ENCODE data around the gene PSMB3. TPM values are rescaled to one million over a fixed set of nuclear protein-coding genes. Genes with fewer than 3 reads are reported as not detected.
A peak's percentile ranks its signal among the peaks of the same experiment; 100 is the strongest.

PSMB3 gene
- total and polyA plus RNA-seq, 9 of the 15 experiments (the other 6 are each of a cell fraction or from before 2014, with no cell fraction given) = 460 to 2,775 (median 574) TPM

- TF ChIP-seq, protein P1, sequence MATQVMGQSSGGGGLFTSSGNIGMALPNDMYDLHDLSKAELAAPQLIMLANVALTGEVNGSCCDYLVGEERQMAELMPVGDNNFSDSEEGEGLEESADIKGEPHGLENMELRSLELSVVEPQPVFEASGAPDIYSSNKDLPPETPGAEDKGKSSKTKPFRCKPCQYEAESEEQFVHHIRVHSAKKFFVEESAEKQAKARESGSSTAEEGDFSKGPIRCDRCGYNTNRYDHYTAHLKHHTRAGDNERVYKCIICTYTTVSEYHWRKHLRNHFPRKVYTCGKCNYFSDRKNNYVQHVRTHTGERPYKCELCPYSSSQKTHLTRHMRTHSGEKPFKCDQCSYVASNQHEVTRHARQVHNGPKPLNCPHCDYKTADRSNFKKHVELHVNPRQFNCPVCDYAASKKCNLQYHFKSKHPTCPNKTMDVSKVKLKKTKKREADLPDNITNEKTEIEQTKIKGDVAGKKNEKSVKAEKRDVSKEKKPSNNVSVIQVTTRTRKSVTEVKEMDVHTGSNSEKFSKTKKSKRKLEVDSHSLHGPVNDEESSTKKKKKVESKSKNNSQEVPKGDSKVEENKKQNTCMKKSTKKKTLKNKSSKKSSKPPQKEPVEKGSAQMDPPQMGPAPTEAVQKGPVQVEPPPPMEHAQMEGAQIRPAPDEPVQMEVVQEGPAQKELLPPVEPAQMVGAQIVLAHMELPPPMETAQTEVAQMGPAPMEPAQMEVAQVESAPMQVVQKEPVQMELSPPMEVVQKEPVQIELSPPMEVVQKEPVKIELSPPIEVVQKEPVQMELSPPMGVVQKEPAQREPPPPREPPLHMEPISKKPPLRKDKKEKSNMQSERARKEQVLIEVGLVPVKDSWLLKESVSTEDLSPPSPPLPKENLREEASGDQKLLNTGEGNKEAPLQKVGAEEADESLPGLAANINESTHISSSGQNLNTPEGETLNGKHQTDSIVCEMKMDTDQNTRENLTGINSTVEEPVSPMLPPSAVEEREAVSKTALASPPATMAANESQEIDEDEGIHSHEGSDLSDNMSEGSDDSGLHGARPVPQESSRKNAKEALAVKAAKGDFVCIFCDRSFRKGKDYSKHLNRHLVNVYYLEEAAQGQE (IDR thresholded peaks at IDR 0.05; ENCODE audit: borderline replicate concordance) = peak; percentile 28; the same call in 1 of the 2 replicates
- TF ChIP-seq, protein P1 (CRISPR knock-in tag; IDR thresholded peaks at IDR 0.05; ENCODE audit: low read depth) = no peak
- TF ChIP-seq ZNF431 (CRISPR knock-in tag; IDR thresholded peaks at IDR 0.05) (no peak), LARP7 (IDR thresholded peaks at IDR 0.05) (no peak), U2AF2 (optimal IDR thresholded peaks at IDR 0.05; ENCODE audit: low read depth, low read length) (no peak), NKRF (IDR thresholded peaks at IDR 0.05; ENCODE audit: borderline replicate concordance) (no peak), PTRF (tag; IDR thresholded peaks at IDR 0.05) (no peak), MITF (IDR thresholded peaks at IDR 0.05) (0 out of 2 replicates have a peak, but pooled peaks have one; percentile 7), SMAD4 (CRISPR knock-in tag; conservative IDR thresholded peaks at IDR 0.05) (peak; percentile 38; the same call in 1 of the 2 replicates)
- TF ChIP-seq, protein P2, sequence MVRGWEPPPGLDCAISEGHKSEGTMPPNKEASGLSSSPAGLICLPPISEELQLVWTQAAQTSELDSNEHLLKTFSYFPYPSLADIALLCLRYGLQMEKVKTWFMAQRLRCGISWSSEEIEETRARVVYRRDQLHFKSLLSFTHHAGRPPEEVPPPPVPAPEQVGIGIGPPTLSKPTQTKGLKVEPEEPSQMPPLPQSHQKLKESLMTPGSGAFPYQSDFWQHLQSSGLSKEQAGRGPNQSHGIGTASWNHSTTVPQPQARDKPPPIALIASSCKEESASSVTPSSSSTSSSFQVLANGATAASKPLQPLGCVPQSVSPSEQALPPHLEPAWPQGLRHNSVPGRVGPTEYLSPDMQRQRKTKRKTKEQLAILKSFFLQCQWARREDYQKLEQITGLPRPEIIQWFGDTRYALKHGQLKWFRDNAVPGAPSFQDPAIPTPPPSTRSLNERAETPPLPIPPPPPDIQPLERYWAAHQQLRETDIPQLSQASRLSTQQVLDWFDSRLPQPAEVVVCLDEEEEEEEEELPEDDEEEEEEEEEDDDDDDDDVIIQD (CRISPR knock-in tag; IDR thresholded peaks at IDR 0.05) = no peak
- TF ChIP-seq, protein P3, sequence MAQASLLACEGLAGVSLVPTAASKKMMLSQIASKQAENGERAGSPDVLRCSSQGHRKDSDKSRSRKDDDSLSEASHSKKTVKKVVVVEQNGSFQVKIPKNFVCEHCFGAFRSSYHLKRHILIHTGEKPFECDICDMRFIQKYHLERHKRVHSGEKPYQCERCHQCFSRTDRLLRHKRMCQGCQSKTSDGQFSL (CRISPR knock-in tag; IDR thresholded peaks at IDR 0.05) = peak; percentile 28
- TF ChIP-seq, protein P3 (tag; IDR thresholded peaks at IDR 0.05) = peak in 1 of 2 experiments; percentile 87; a peak in 1 of 4 replicates
Measured at GRCh38 chr17:38748149-38748891, 4.2 kb upstream of the PSMB3 start, which contains the start of gene PCGF2 (continued).

Data from K562 (cell line).